Kidney (tissue), 14 donors: ENCODE data around the gene CATSPER4. TPM values are rescaled to one million over a fixed set of nuclear protein-coding genes. Genes with fewer than 3 reads are reported as not detected.

ENCODE experiments used
- DNase-seq, 5 donors: peaks; one replicate each; pipeline ENCODE4 v3.0.0-alpha.2; 2013 to 2020
- FAIRE-seq: peaks from 2 replicates; lab custom pipeline; 2012; peaks lifted over from hg19 to GRCh38; lab: Jason Lieb, UNC
- H3K27ac ChIP-seq, 2 donors: one replicate each; pipeline ENCODE4 v1.7.0; 2013; ENCODE audit warnings: low read depth in 2 of 2, low read length in 2 of 2, inconsistent platforms in 1 of 2
- H3K27me3 ChIP-seq: one replicate; pipeline ENCODE4 v1.7.1; 2013; ENCODE audit warnings: low read length, inconsistent platforms; ENCODE audit not compliant: control insufficient read depth, insufficient read depth
- H3K36me3 ChIP-seq, 3 donors: one replicate each; pipeline versions ENCODE4 v1.7.0 to v1.7.1; 2013; ENCODE audit warnings: low read length in 3 of 3, control low read depth in 1 of 3, inconsistent platforms in 1 of 3; ENCODE audit not compliant: insufficient read depth in 3 of 3, control insufficient read depth in 2 of 3
- H3K4me1 ChIP-seq, 3 donors: one replicate each; pipeline versions ENCODE4 v1.7.0 to v1.7.1; 2013; ENCODE audit warnings: low read length in 3 of 3, inconsistent platforms in 1 of 3, low read depth in 1 of 3; ENCODE audit not compliant: control insufficient read depth in 2 of 3, insufficient read depth in 2 of 3
- H3K4me3 ChIP-seq, 3 donors: one replicate each; pipeline versions ENCODE4 v1.7.0 to v1.8.1; 2013; ENCODE audit warnings: low read length in 3 of 3, control low read depth in 1 of 3, inconsistent platforms in 1 of 3
- H3K9ac ChIP-seq, 3 donors: one replicate each; pipeline versions ENCODE4 v1.7.0 to v1.7.1; 2013; ENCODE audit warnings: low read length in 3 of 3, control low read depth in 1 of 3, inconsistent platforms in 1 of 3
- H3K9me3 ChIP-seq, 3 donors: one replicate each; pipeline versions ENCODE4 v1.7.0 to v1.7.1; 2013; ENCODE audit warnings: low read length in 3 of 3, control low read depth in 1 of 3, inconsistent platforms in 1 of 3; ENCODE audit not compliant: control insufficient read depth in 2 of 3, insufficient read depth in 1 of 3
- CTCF ChIP-seq: IDR thresholded peaks from 3 replicates; pipeline ENCODE4 v1.5.1; 2012; ENCODE audit warnings: mild to moderate bottlenecking, moderate library complexity, borderline replicate concordance; ENCODE audit not compliant: insufficient read depth; ENCODE audit errors: extremely low read depth
- intact Hi-C: fragments of 100-400 bp; cut with DNase I; formaldehyde crosslinking; loops from one replicate; pipeline ENCODE4 v1.11.1; 2022
- polyA plus RNA-seq: library from polyadenylated mRNA; stranded (reverse); fragments of 350-450 nt; fragmentation: Illumina TruSeq; extraction: RNeasy Lipid Tissue Mini Kit (QIAGEN cat#74804); gene quantifications from one replicate; pipeline ENCODE4 v1.2.3, GENCODE V29; 2014; ENCODE audit warnings: low read depth, low replicate concordance; ENCODE audit not compliant: insufficient read depth
- total RNA-seq: library from RNA; stranded (reverse); fragmentation: NEBNext Ultra II Directional; extraction: Animal tissue kit (Norgen Biotek cat#: 25700); gene quantifications from one replicate; pipeline ENCODE4 v1.2.1, GENCODE V29; 2021
- donor health status: control.
- donor health status: control.
- donor health status: control.
- donor health status: control.
- donor health status: control.
- donor health status: DM: yes; HTN: yes; CAD: no.
- donor health status: Normal renal cell carcinoma (clear cell type).

CATSPER4 gene
- total and polyA plus RNA-seq, 2 donors from 2014 or later = not detected

- Histone ChIP-seq H3K4me3 (peak within 1 kb of the TSS in 2 of 3 donors; percentile 12 to 35), H3K27ac (peak within 1 kb of the TSS; percentile 2 to 32), H3K4me1 (peaks cover 0 to 2% (median 0%) of the 10 kb centered on the region in 3 donors), H3K9me3 (no peaks in the 10 kb centered on the region), H3K27me3 (no peaks in the 10 kb centered on the region), H3K36me3 (no peaks in the 10 kb centered on the region), H3K9ac (no peak within 1 kb of the TSS)
- peak; percentile 67 to 86 (median 77) for DNase-seq
- intact Hi-C loops = no loop called here
- no peak for FAIRE-seq
- TF ChIP-seq CTCF = no peak
These were observed 13.2 kb upstream of the CATSPER4 start, which contains the start of gene CNKSR1 for GRCh38 chr1:26177182-26177684. Gene CNKSR1 (plus strand): TSS chr1:26177491. CDS start chr1:26177548, 57 bp downstream.

- H3K9me3 ChIP-seq = no peaks in the 10 kb centered on the region
- no peak for DNase-seq
- no peak overlapping the region for H3K4me3 ChIP-seq
- peaks cover 0 to 2% (median 0%) of the 10 kb centered on the region in 3 donors for H3K4me1 ChIP-seq
- no peaks in the 10 kb centered on the region for H3K27me3 ChIP-seq
- H3K36me3 ChIP-seq = no peaks in the 10 kb centered on the region
- H3K27ac ChIP-seq = no peak overlapping the region
- FAIRE-seq = no peak
- H3K9ac ChIP-seq = no peak overlapping the region
- TF ChIP-seq CTCF = no peak
- intact Hi-C loops = no loop called here
These were observed 10.3 kb upstream of the CATSPER4 start for GRCh38 chr1:26180010-26180506.

- Histone ChIP-seq H3K27ac (no peak overlapping the region), H3K27me3 (no peaks in the 10 kb centered on the region), H3K4me1 (peaks cover 0 to 2% (median 0%) of the 10 kb centered on the region in 3 donors), H3K36me3 (no peaks in the 10 kb centered on the region), H3K9me3 (no peaks in the 10 kb centered on the region), H3K9ac (no peak overlapping the region), H3K4me3 (no peak overlapping the region)
- intact Hi-C loops = no loop called here
- no peak for DNase-seq
- no peak for FAIRE-seq
- no peak for TF ChIP-seq CTCF
These were observed 8.6 kb upstream of the CATSPER4 start for GRCh38 chr1:26181586-26182382.
